GM19455 (cell line): Measurements from ENCODE around the gene SOWAHC.
A peak's percentile ranks its signal among the peaks of the same experiment; 100 is the strongest.
"Not testable (repeated sequence)": the region's sequence is repeated elsewhere in the genome, so short reads cannot be mapped to it uniquely, and the experiment has no call there.

Experiments
- ATAC-seq: cut with Tn5 transposase; IDR thresholded peaks from one replicate; pipeline ENCODE4 v1.9.1; 2021; ENCODE audit not compliant: unreplicated experiment

Gene SOWAHC, protein sequence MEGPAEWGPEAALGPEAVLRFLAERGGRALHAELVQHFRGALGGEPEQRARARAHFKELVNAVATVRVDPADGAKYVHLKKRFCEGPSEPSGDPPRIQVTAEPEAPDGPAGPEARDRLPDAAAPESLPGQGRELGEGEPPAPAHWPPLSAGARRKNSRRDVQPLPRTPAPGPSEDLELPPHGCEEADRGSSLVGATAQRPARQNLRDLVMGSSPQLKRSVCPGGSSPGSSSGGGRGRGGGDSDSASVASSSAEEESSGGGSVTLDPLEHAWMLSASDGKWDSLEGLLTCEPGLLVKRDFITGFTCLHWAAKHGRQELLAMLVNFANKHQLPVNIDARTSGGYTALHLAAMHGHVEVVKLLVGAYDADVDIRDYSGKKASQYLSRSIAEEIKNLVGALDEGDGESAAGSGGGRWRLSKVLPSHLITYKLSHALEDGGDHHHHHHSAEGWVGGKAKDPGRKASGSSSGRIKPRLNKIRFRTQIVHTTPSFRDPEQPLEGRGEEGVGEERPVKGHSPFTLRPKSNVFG

DNA sequence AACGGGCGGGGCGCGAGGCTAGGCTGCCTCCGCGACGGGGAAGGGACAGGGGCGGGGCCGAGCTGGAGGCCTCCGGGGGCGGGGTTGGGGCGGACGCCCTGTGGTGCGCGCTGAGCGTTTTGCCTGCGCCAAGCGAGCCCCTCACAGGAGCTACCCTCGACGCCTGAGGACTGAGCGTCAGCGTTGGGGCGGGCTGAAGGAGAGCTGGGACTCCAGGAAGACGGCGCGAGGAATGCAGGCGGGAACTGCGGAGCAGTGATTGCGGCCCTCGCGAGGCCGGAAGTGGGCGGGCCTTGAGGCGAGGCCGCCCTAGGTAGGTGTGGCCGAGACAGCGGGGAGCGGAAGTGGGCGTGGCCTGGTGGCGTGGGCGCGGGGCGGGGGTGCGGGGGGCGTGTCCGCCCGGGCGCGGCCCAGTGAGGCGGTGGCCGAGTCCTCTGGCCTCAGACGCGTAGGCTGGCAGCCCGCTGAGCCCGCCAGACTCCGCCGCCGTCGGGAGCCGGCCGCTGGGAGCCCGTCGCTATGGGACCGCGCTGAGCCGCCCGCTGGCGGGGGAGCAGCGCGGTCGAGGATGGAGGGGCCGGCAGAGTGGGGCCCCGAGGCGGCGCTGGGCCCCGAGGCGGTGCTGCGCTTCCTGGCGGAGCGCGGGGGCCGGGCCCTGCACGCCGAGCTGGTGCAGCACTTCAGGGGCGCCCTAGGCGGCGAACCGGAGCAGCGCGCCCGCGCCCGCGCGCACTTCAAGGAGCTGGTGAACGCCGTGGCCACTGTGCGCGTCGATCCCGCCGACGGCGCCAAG is at the start of gene SOWAHC, which contains the start of gene SEPTIN10:
Gene SOWAHC (plus strand): TSS at position 443 of the 793 bp plus-strand sequence. CDS start 126 bp downstream, at position 569.
Gene SEPTIN10 (minus strand): TSS at position 45 of the 793 bp plus-strand sequence. CDS start 139 bp downstream, outside the sequence.
- ATAC-seq, result peak; percentile 83

- ATAC-seq, result no peak
These were observed 38.8 kb upstream of the SOWAHC start for GRCh38 chr2:109575373-109575772.

GRCh38 chr2:109577630-109578029 is 36.5 kb upstream of the SOWAHC start:
- ATAC-seq, result not testable (repeated sequence)

- ATAC-seq, result no peak
These were observed 31.0 kb upstream of the SOWAHC start for GRCh38 chr2:109582928-109583895.

DNA sequence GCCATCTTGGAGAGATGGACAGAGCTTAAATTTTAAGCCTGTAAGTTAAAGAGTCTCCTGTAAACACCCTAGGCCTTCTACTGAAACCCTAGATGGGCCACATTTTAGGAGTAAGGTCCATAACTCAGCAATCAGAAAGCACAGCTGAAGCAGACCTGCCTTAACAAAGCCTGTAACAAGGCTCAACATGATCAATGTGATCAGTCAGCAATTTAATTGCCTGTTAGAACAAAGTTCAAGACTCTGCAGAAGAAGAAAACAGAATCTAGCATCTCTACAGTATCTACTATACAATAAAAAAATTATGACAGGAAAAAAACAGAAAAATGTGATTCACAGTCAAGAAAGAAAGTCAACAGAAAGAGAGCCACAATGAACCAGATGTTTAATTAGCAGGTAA is 27.5 kb upstream of the SOWAHC start:
- ATAC-seq, result no peak

GRCh38 chr2:109591206-109591605 is 23.0 kb upstream of the SOWAHC start:
- no peak for ATAC-seq

- ATAC-seq, result no peak
These were observed 21.3 kb upstream of the SOWAHC start for GRCh38 chr2:109592905-109593304.

- ATAC-seq, result no peak
These were observed 19.8 kb upstream of the SOWAHC start for GRCh38 chr2:109594246-109594885.

- ATAC-seq, result no peak
These were observed 18.5 kb upstream of the SOWAHC start for GRCh38 chr2:109595644-109596043.

GRCh38 chr2:109597283-109597682 is 16.9 kb upstream of the SOWAHC start:
- ATAC-seq, result no peak

DNA sequence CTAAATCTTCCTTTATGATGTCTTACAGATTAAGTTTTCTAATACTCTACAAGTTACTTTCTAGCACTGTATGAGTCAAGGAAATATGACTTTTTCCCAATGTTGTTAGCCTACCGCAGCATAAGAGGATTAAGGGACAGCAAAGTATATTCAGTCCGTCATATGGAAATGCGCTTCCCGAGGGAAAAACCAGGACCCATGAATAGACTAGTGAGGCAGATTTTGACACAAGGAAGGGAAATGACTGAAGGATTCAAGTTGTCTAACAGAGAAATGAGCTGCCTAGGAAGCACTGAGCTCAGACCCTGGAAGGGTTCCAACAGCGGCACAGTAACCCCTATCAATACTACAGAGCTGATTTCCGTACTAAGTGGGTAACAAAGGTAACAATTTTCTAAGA is 12.4 kb upstream of the SOWAHC start:
- no peak for ATAC-seq

- no peak for ATAC-seq
These were observed 11.5 kb upstream of the SOWAHC start for GRCh38 chr2:109602617-109603188.

DNA sequence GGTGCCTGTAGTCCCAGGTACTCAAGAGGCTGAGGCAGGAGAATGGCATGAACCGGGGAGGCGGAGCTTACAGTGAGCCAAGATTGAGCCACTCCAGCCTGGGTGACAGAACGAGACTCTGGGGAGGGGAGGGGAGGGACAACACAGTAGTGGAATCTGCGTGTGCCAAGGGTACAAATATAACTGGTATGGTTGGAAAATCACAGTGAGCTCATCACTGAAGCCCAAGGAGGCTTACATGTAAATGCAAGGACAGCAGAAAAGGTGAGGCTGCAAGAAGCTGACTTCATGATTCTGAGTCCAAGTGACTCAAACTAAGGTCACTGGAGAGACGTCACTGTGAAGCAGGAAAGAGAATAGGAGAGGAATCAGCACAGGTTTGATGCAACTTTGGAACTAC is 9.6 kb upstream of the SOWAHC start:
- no peak for ATAC-seq

GRCh38 chr2:109607766-109608165 is 6.4 kb upstream of the SOWAHC start:
- no peak for ATAC-seq

GRCh38 chr2:109609352-109610024 is 4.7 kb upstream of the SOWAHC start:
- ATAC-seq, result no peak

- no peak for ATAC-seq
These were observed 2.6 kb upstream of the SOWAHC start for GRCh38 chr2:109611467-109612095.

DNA sequence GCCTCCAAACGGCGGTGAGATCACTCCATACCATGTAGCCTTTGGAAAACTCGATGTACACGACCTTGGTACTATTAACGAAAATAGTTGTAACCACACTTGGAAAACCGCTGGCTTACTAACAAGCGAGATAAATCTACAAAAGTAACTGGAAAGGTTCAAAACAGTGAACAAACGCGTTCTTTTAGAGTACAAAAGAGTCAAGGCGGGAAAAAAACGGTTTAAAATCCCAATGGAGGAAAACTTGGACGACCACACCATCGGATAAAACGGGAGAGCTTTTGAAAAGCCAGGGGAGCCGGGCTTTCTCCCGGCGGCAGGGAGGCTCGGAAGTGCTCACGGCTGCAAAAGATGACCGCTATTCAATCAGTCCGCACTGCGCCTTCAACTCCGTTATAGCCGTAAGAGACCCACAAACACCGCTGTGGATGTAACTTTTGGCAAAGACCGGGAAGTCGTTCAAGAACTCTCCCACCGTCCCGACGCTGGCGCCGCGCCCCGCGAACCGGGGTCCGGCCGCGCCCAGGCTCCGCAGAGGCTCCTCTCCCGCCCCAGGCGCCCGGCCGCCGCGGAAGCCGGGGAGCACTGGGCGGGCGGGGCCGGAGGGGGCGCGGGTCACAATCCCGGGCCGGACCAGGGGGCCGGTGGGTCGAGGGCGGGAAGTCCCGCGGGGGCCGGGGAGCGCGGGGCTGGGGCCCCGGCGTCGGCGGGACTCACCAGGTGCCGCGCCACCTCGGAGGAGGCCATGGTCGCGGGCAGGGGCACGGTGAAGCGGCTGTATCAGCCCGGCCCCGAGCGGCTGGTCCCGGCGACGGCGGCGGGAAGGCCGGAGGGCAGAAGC is 863 bp upstream of the SOWAHC start:
- ATAC-seq, result peak; percentile 45
